ENCODE results near the gene NHS.

The NHS gene

DNA sequence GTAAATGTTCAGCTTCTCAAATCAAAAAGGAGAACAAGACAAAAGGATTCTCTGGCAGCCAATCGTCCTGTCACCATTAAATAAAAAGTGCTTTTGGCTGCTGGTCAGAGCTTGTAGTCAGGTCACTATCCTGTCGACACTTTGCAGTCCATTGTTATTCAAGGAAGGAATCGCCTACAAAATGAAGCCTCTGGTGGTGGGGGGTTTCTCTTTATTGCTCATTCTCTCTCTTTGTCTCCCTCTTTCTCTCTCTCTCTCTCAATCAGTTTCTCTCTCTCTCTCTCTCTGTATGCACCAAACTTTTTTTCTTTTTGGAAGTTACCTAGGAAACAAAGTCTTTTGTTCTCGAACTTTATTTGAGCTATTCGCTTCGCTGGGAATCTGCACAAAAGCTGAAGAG lies 344.7 kb downstream of the NHS start:
- peak; percentile 31 for DNase-seq
- no peak overlapping the region for H4K8ac ChIP-seq (ENCODE audit: low read depth, low read length)
- no peaks in the 10 kb centered on the region for H3K79me1 ChIP-seq (ENCODE audit: low read length)
- no peak overlapping the region for H3K9ac ChIP-seq (ENCODE audit: low read length)
- H3K23ac ChIP-seq (ENCODE audit: low read length): no peak overlapping the region
- H2BK15ac ChIP-seq (replicated peaks; ENCODE audit: low read depth): no peak overlapping the region
- H3K4ac ChIP-seq (ENCODE audit: low read depth, low read length): no peak overlapping the region
- no peak overlapping the region for H4K5ac ChIP-seq (ENCODE audit: low read length)
- no peaks in the 10 kb centered on the region for H3K4me1 ChIP-seq (ENCODE audit: control insufficient read depth, low read depth, low read length)
- H2BK120ac ChIP-seq (ENCODE audit: low read depth, low read length): no peak overlapping the region
- H2AK5ac ChIP-seq (ENCODE audit: low read length): no peak overlapping the region
- no peaks in the 10 kb centered on the region for H3K79me2 ChIP-seq (ENCODE audit: control insufficient read depth, insufficient read depth, low read length)
- no peak overlapping the region for H3K4me3 ChIP-seq (ENCODE audit: low read length)
- no peaks in the 10 kb centered on the region for H3K36me3 ChIP-seq (ENCODE audit: control insufficient read depth, insufficient read depth, low read length)
- no peak overlapping the region for H3K56ac ChIP-seq (ENCODE audit: low read length)
- no CpG with 5 or more reads among the region's 6 CpGs for WGBS (ENCODE audit: extremely low coverage, insufficient coverage, low lambda C conversion rate)
- no peak overlapping the region for H2BK5ac ChIP-seq (ENCODE audit: low read length)
- H3K27me3 ChIP-seq (ENCODE audit: insufficient read depth, low read length, poor library complexity): no peaks in the 10 kb centered on the region
- no peak overlapping the region for H3K4me2 ChIP-seq (ENCODE audit: low read length)
- H3K27ac ChIP-seq (ENCODE audit: low read depth, low read length): no peak overlapping the region
- no peak overlapping the region for H3K18ac ChIP-seq (ENCODE audit: low read length)

DNA sequence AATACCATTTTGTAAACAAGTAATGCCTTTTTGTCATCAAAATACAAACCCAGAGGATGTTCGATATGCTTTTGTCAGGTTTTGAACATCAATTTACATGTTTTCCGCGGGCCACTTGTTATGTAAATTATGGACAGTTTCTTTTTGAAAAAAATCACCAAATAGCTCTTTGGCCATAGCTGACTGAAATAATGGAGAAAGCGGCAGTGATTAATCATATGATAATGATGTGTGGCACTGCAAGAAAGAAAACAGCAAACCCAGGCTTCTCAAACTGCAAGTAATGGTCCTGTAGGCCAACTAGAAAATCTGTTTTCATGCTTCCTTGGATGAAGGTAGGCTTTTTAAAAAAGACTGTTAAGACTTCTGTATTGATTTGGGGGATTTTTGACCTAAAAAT lies 346.7 kb downstream of the NHS start:
- Histone ChIP-seq H2BK5ac (ENCODE audit: low read length) (no peak overlapping the region), H3K79me2 (ENCODE audit: control insufficient read depth, insufficient read depth, low read length) (no peaks in the 10 kb centered on the region), H3K4me3 (ENCODE audit: low read length) (no peak overlapping the region), H4K8ac (ENCODE audit: low read depth, low read length) (no peak overlapping the region), H3K79me1 (ENCODE audit: low read length) (no peaks in the 10 kb centered on the region), H3K27me3 (ENCODE audit: insufficient read depth, low read length, poor library complexity) (no peaks in the 10 kb centered on the region), H4K5ac (ENCODE audit: low read length) (no peak overlapping the region), H3K56ac (ENCODE audit: low read length) (no peak overlapping the region), H3K23ac (ENCODE audit: low read length) (no peak overlapping the region), H3K9ac (ENCODE audit: low read length) (no peak overlapping the region), H3K4me1 (ENCODE audit: control insufficient read depth, low read depth, low read length) (no peaks in the 10 kb centered on the region), H2AK5ac (ENCODE audit: low read length) (no peak overlapping the region), H3K27ac (ENCODE audit: low read depth, low read length) (no peak overlapping the region), H3K4me2 (ENCODE audit: low read length) (no peak overlapping the region), H3K18ac (ENCODE audit: low read length) (no peak overlapping the region), H2BK120ac (ENCODE audit: low read depth, low read length) (no peak overlapping the region), H3K4ac (ENCODE audit: low read depth, low read length) (no peak overlapping the region), H2BK15ac (replicated peaks; ENCODE audit: low read depth) (no peak overlapping the region), H3K36me3 (ENCODE audit: control insufficient read depth, insufficient read depth, low read length) (no peaks in the 10 kb centered on the region)
- WGBS (ENCODE audit: extremely low coverage, insufficient coverage, low lambda C conversion rate): no CpG with 5 or more reads among the region's 4 CpGs
- DNase-seq: no peak

DNA sequence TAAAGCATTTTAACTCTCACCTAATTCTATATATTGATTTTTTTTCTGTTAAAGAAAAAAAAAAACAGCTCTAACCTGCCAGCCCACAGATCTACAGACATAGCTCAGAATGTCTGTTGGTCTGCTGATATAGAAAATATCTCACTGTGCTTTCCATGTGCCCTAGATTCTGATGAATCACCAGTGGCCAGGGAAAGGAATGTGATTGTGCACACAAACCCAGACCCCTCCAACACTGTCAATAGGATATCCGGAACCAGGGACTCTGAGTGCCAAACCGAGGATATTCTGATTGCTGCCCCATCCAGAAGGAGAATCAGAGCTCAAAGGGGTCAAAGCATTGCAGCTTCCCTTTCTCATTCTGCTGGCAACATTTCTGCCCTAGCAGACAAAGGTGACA lies 350.2 kb downstream of the NHS start:
- H3K27ac ChIP-seq (ENCODE audit: low read depth, low read length): no peak overlapping the region
- no peak overlapping the region for H2BK5ac ChIP-seq (ENCODE audit: low read length)
- H2AK5ac ChIP-seq (ENCODE audit: low read length): no peak overlapping the region
- no peak overlapping the region for H3K23ac ChIP-seq (ENCODE audit: low read length)
- no peaks in the 10 kb centered on the region for H3K36me3 ChIP-seq (ENCODE audit: control insufficient read depth, insufficient read depth, low read length)
- no peak overlapping the region for H3K4ac ChIP-seq (ENCODE audit: low read depth, low read length)
- no CpG with 5 or more reads among the region's 2 CpGs for WGBS (ENCODE audit: extremely low coverage, insufficient coverage, low lambda C conversion rate)
- H3K56ac ChIP-seq (ENCODE audit: low read length): no peak overlapping the region
- H3K9ac ChIP-seq (ENCODE audit: low read length): no peak overlapping the region
- H4K5ac ChIP-seq (ENCODE audit: low read length): no peak overlapping the region
- H2BK120ac ChIP-seq (ENCODE audit: low read depth, low read length): no peak overlapping the region
- H2BK15ac ChIP-seq (replicated peaks; ENCODE audit: low read depth): no peak overlapping the region
- H3K4me3 ChIP-seq (ENCODE audit: low read length): no peak overlapping the region
- no peak overlapping the region for H3K18ac ChIP-seq (ENCODE audit: low read length)
- H4K8ac ChIP-seq (ENCODE audit: low read depth, low read length): no peak overlapping the region
- H3K4me2 ChIP-seq (ENCODE audit: low read length): no peak overlapping the region
- no peaks in the 10 kb centered on the region for H3K79me2 ChIP-seq (ENCODE audit: control insufficient read depth, insufficient read depth, low read length)
- DNase-seq: no peak
- no peaks in the 10 kb centered on the region for H3K27me3 ChIP-seq (ENCODE audit: insufficient read depth, low read length, poor library complexity)
- no peaks in the 10 kb centered on the region for H3K4me1 ChIP-seq (ENCODE audit: control insufficient read depth, low read depth, low read length)
- H3K79me1 ChIP-seq (ENCODE audit: low read length): no peaks in the 10 kb centered on the region

DNA sequence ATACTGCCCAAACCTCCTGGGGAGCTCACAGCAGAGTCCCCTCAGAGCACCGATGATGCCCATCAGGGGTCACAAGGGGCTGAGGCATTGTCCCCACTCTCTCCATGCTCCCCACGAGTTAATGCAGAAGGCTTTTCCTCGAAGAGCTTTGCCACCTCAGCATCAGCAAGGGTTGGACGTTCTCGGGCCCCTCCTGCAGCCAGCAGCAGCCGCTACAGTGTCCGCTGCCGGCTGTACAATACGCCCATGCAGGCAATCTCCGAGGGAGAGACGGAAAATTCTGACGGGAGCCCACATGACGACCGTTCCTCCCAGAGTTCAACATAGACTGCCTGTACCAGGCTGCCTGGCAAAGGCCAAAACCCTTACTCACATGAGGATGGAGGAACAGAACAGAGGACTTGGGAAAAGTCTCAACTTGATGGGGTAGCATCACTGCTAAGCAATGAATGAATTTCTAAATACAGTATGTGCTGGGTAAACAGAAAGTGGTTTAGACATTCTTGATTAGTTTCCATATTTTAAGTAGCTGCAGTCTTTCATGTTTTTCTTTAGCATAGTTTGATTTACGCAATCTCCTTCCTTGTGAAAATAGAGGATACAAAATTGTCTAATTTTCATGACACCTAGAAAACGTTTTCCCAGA lies 357.3 kb downstream of the NHS start:
- H3K56ac ChIP-seq (ENCODE audit: low read length): no peak overlapping the region
- H3K18ac ChIP-seq (ENCODE audit: low read length): no peak overlapping the region
- H3K23ac ChIP-seq (ENCODE audit: low read length): no peak overlapping the region
- no peaks in the 10 kb centered on the region for H3K79me1 ChIP-seq (ENCODE audit: low read length)
- no peak overlapping the region for H3K4me3 ChIP-seq (ENCODE audit: low read length)
- no CpG with 5 or more reads among the region's 16 CpGs for WGBS (ENCODE audit: extremely low coverage, insufficient coverage, low lambda C conversion rate)
- H2BK15ac ChIP-seq (replicated peaks; ENCODE audit: low read depth): no peak overlapping the region
- H3K27ac ChIP-seq (ENCODE audit: low read depth, low read length): no peak overlapping the region
- H2BK5ac ChIP-seq (ENCODE audit: low read length): no peak overlapping the region
- H3K4me1 ChIP-seq (ENCODE audit: control insufficient read depth, low read depth, low read length): no peaks in the 10 kb centered on the region
- no peak overlapping the region for H4K8ac ChIP-seq (ENCODE audit: low read depth, low read length)
- no peaks in the 10 kb centered on the region for H3K79me2 ChIP-seq (ENCODE audit: control insufficient read depth, insufficient read depth, low read length)
- no peak overlapping the region for H4K5ac ChIP-seq (ENCODE audit: low read length)
- H2BK120ac ChIP-seq (ENCODE audit: low read depth, low read length): no peak overlapping the region
- H2AK5ac ChIP-seq (ENCODE audit: low read length): no peak overlapping the region
- H3K4me2 ChIP-seq (ENCODE audit: low read length): no peak overlapping the region
- no peak overlapping the region for H3K4ac ChIP-seq (ENCODE audit: low read depth, low read length)
- no peak overlapping the region for H3K9ac ChIP-seq (ENCODE audit: low read length)
- H3K27me3 ChIP-seq (ENCODE audit: insufficient read depth, low read length, poor library complexity): no peaks in the 10 kb centered on the region
- H3K36me3 ChIP-seq (ENCODE audit: control insufficient read depth, insufficient read depth, low read length): no peaks in the 10 kb centered on the region
- no peak for DNase-seq

GRCh38 chrX:17735406-17735805 lies 360.4 kb downstream of the NHS start:
- H3K23ac ChIP-seq (ENCODE audit: low read length): no peak overlapping the region
- no peaks in the 10 kb centered on the region for H3K36me3 ChIP-seq (ENCODE audit: control insufficient read depth, insufficient read depth, low read length)
- no CpG with 5 or more reads among the region's 5 CpGs for WGBS (ENCODE audit: extremely low coverage, insufficient coverage, low lambda C conversion rate)
- H2BK120ac ChIP-seq (ENCODE audit: low read depth, low read length): no peak overlapping the region
- H4K8ac ChIP-seq (ENCODE audit: low read depth, low read length): no peak overlapping the region
- no peaks in the 10 kb centered on the region for H3K4me1 ChIP-seq (ENCODE audit: control insufficient read depth, low read depth, low read length)
- no peak overlapping the region for H3K4ac ChIP-seq (ENCODE audit: low read depth, low read length)
- H3K79me1 ChIP-seq (ENCODE audit: low read length): no peaks in the 10 kb centered on the region
- H4K5ac ChIP-seq (ENCODE audit: low read length): no peak overlapping the region
- H3K4me3 ChIP-seq (ENCODE audit: low read length): no peak overlapping the region
- no peak overlapping the region for H2BK5ac ChIP-seq (ENCODE audit: low read length)
- H3K9ac ChIP-seq (ENCODE audit: low read length): no peak overlapping the region
- no peak overlapping the region for H3K56ac ChIP-seq (ENCODE audit: low read length)
- H3K4me2 ChIP-seq (ENCODE audit: low read length): no peak overlapping the region
- H3K18ac ChIP-seq (ENCODE audit: low read length): no peak overlapping the region
- DNase-seq: no peak
- H2BK15ac ChIP-seq (replicated peaks; ENCODE audit: low read depth): no peak overlapping the region
- H3K27ac ChIP-seq (ENCODE audit: low read depth, low read length): no peak overlapping the region
- H3K27me3 ChIP-seq (ENCODE audit: insufficient read depth, low read length, poor library complexity): no peaks in the 10 kb centered on the region
- H2AK5ac ChIP-seq (ENCODE audit: low read length): no peak overlapping the region
- no peaks in the 10 kb centered on the region for H3K79me2 ChIP-seq (ENCODE audit: control insufficient read depth, insufficient read depth, low read length)

DNA sequence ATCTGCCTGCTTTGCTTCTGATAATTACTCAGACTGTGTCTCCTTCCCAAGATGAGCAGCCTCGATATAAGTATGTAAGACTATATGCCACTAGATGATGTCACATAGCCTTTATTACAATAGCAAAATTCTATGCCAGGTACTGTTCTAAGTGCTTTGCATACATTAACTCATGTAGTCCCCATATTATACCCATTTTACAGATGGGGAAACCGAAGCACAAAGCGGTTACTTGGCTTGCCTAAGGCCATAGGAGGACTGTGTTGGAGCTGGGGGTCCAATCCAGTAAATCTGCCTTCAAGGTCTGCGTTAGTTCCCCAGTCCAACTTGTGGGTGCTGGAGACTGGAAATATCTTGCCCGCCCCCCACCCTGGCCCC lies 361.5 kb downstream of the NHS start:
- no CpG with 5 or more reads among the region's 5 CpGs for WGBS (ENCODE audit: extremely low coverage, insufficient coverage, low lambda C conversion rate)
- Histone ChIP-seq H3K4me1 (ENCODE audit: control insufficient read depth, low read depth, low read length) (no peaks in the 10 kb centered on the region), H3K79me1 (ENCODE audit: low read length) (no peaks in the 10 kb centered on the region), H3K18ac (ENCODE audit: low read length) (peak overlapping the region; percentile 51), H3K36me3 (ENCODE audit: control insufficient read depth, insufficient read depth, low read length) (no peaks in the 10 kb centered on the region), H3K4me2 (ENCODE audit: low read length) (no peak overlapping the region), H3K4ac (ENCODE audit: low read depth, low read length) (no peak overlapping the region), H3K27me3 (ENCODE audit: insufficient read depth, low read length, poor library complexity) (no peaks in the 10 kb centered on the region), H3K23ac (ENCODE audit: low read length) (no peak overlapping the region), H2BK5ac (ENCODE audit: low read length) (no peak overlapping the region), H3K4me3 (ENCODE audit: low read length) (no peak overlapping the region), H3K56ac (ENCODE audit: low read length) (peak overlapping the region; percentile 67), H2AK5ac (ENCODE audit: low read length) (no peak overlapping the region), H3K79me2 (ENCODE audit: control insufficient read depth, insufficient read depth, low read length) (no peaks in the 10 kb centered on the region), H4K8ac (ENCODE audit: low read depth, low read length) (no peak overlapping the region), H3K9ac (ENCODE audit: low read length) (no peak overlapping the region), H2BK15ac (replicated peaks; ENCODE audit: low read depth) (no peak overlapping the region), H2BK120ac (ENCODE audit: low read depth, low read length) (no peak overlapping the region), H3K27ac (ENCODE audit: low read depth, low read length) (no peak overlapping the region), H4K5ac (ENCODE audit: low read length) (no peak overlapping the region)
- DNase-seq: no peak
